Transverse colon (tissue), 4 donors: Measurements from ENCODE around the gene HIPK3.

ENCODE experiments used
- POLR2AphosphoS5 ChIP-seq, 3 donors: sonication (generic); formaldehyde crosslinking; IDR thresholded peaks; one replicate each; pipeline ENCODE4 v1.6.1; 2016; ENCODE audit warnings: antibody characterized with exemption in 3 of 3
- TF ChIP-seq, protein P1 (sequence below), 5 experiments: fragments of 200-600 bp in 3 of 5; fragments of 450-650 bp in 2 of 5; sonication (generic) in 3 of 5; IDR thresholded peaks; 1 replicate in 2 of 5; 2 replicates in 3 of 5; pipeline ENCODE4 v1.5.1; 2016 to 2017; ENCODE audit warnings: antibody characterized with exemption in 5 of 5, inconsistent platforms in 3 of 5, mild to moderate bottlenecking in 2 of 5, moderate library complexity in 1 of 5

DNA sequence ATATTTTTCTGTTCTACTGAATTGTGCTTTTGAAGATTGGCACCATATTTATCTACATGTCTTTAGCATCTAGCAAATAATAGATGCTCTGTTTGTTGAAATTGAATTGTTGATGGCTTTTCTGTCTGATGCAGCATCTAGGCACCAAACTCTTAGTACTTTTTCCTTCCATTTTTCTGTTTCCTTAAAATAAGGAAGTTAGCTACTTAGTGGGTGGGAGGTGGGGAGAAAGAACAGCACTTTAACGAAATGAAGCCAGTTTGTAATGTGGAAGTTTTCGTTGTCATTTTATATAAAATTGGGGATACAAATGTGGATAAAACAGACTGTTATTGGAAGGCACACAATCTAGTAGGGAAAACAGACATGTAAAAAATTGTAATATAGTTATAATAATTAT lies 76.6 kb downstream of the HIPK3 start:
- TF ChIP-seq, protein P1, sequence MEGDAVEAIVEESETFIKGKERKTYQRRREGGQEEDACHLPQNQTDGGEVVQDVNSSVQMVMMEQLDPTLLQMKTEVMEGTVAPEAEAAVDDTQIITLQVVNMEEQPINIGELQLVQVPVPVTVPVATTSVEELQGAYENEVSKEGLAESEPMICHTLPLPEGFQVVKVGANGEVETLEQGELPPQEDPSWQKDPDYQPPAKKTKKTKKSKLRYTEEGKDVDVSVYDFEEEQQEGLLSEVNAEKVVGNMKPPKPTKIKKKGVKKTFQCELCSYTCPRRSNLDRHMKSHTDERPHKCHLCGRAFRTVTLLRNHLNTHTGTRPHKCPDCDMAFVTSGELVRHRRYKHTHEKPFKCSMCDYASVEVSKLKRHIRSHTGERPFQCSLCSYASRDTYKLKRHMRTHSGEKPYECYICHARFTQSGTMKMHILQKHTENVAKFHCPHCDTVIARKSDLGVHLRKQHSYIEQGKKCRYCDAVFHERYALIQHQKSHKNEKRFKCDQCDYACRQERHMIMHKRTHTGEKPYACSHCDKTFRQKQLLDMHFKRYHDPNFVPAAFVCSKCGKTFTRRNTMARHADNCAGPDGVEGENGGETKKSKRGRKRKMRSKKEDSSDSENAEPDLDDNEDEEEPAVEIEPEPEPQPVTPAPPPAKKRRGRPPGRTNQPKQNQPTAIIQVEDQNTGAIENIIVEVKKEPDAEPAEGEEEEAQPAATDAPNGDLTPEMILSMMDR (IDR thresholded peaks at IDR 0.05): no peak
- no peak for TF ChIP-seq POLR2AphosphoS5 (IDR thresholded peaks at IDR 0.05)
